Central memory CD8-positive, alpha-beta T cell (primary cell): ENCODE measurements around the gene PIGX.
A peak's percentile ranks its signal among the peaks of the same experiment; 100 is the strongest.

Experiments used
- ATAC-seq: fragments of 150-1000 bp; cut with Tn5 transposase; replicated peaks from 2 replicates; pipeline ENCODE4 v1.10.0; 2022; ENCODE audit warnings: mild to moderate bottlenecking, moderate FRiP score, moderate number of reproducible peaks; ENCODE audit not compliant: poor library complexity, severe bottlenecking; ENCODE audit errors: extremely low read depth
- DNase-seq, 2 donors: peaks; one replicate each; pipeline ENCODE4 v3.0.0; 2021; ENCODE audit warnings: low spot score in 2 of 2
- H3K27ac Mint-ChIP-seq: one replicate; pipeline ENCODE4 v1.8.0; 2022; ENCODE audit warnings: low read depth, mild to moderate bottlenecking, moderate library complexity, mixed read lengths
- H3K27me3 Mint-ChIP-seq: one replicate; pipeline ENCODE4 v1.8.0; 2022; ENCODE audit warnings: mixed read lengths
- H3K36me3 Mint-ChIP-seq: one replicate; pipeline ENCODE4 v1.8.0; 2022; ENCODE audit warnings: mild to moderate bottlenecking, moderate library complexity, mixed read lengths; ENCODE audit not compliant: insufficient read depth
- H3K4me1 Mint-ChIP-seq: one replicate; pipeline ENCODE4 v1.8.0; 2022; ENCODE audit warnings: mixed read lengths
- H3K4me3 Mint-ChIP-seq: one replicate; pipeline ENCODE4 v1.8.0; 2022; ENCODE audit warnings: mild to moderate bottlenecking, moderate library complexity, mixed read lengths
- H3K9me3 Mint-ChIP-seq: one replicate; pipeline ENCODE4 v1.8.0; 2022; ENCODE audit warnings: mixed read lengths

PIGX gene

DNA sequence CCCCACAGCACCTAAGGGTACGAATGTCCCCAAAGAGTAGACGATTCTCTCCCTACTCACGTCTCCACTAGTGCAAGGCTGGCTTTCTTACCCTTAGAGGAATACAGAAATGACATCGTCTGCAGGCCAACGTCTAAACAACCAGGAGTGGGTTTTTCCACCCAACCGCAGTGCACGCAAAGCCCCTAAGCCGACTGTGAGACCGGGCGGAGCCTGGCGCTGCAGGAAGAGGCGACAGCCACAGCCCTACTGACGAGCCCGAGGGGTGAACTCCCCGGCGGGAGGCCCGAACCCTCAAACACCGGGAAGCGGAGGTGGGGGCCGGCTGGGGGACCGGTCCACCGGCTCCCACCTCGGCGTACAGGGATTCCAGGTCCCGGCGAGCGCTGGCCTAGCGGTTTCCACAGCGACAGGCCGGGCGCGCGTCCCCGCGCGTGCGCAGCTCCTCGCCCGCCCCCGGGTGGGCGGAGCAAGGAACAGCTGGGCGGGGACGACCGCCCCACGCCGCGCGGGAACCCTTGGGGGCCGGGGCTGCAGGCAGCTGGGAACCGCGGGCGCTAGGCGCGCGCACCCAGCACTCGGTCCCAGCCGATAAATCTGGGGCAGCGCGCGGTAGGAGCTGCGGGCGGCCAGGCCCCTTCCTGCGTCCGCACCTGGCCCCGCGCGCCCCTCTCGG lies at the start of gene PIGX, which contains the start of gene CEP19:
PIGX (plus strand) TSS at position 540 of the 676 bp plus-strand sequence.
CEP19 (minus strand) TSS at position 413 of the 676 bp plus-strand sequence. CDS start 3,593 bp downstream, outside the sequence.
- H3K9me3 Mint-ChIP-seq, result no peaks in the 10 kb centered on the region
- DNase-seq (peak; percentile 84 to 94), ATAC-seq (peak; percentile 90)
- no peaks in the 10 kb centered on the region for H3K27me3 Mint-ChIP-seq
- H3K27ac Mint-ChIP-seq, result peak within 1 kb of the TSS; percentile 98
- peaks cover 24% of the 10 kb centered on the region for H3K4me1 Mint-ChIP-seq
- H3K4me3 Mint-ChIP-seq, result peak within 1 kb of the TSS; percentile 89
- peaks cover 12% of the 10 kb centered on the region for H3K36me3 Mint-ChIP-seq

DNA sequence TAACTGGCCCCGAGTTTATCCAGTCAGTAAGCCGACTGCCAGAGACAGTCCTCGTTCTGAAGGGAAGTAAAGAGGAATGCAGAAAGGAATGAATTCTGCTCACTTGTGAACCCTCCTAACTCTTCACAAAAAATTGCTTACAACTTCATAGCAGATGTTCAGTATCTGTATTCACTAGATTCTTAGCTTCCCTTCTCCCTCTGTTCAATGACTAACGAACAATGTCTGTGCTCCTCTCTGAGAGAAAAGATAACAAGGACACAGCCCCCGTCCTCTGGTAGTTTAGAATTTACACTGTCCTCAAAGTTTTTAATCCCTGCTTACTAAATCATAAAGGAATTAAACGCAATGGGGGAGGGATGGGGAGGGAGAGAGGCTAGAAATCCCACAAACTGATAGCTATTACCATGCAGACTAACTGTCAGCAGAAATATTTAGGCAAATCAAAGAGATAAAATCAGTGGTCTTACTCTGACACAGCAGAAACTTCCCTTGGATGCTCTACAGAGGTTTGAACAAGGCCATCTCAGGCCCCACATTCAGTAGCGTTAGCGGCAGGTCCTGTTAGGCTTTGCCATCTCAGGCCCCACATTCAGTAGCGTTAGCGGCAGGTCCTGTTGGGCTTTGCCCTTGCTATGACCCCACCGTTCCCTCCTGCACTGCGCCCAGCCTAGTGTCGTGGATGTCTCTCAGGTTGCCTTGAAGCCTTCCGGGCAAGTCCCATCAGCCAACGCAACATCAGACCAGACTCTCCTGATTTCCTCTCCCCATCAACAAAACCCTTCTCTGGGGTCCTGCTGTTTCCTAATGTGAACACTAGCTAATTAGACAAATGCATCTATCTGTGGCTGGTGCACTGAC lies 49.2 kb upstream of the PIGX start:
- no peaks in the 10 kb centered on the region for H3K27me3 Mint-ChIP-seq
- ATAC-seq, result no peak
- DNase-seq, result no peak
- H3K36me3 Mint-ChIP-seq, result peaks cover 26% of the 10 kb centered on the region
- H3K9me3 Mint-ChIP-seq, result no peaks in the 10 kb centered on the region
- H3K27ac Mint-ChIP-seq, result peak overlapping the region; percentile 14
- no peak overlapping the region for H3K4me3 Mint-ChIP-seq
- H3K4me1 Mint-ChIP-seq, result peaks cover 6% of the 10 kb centered on the region

DNA sequence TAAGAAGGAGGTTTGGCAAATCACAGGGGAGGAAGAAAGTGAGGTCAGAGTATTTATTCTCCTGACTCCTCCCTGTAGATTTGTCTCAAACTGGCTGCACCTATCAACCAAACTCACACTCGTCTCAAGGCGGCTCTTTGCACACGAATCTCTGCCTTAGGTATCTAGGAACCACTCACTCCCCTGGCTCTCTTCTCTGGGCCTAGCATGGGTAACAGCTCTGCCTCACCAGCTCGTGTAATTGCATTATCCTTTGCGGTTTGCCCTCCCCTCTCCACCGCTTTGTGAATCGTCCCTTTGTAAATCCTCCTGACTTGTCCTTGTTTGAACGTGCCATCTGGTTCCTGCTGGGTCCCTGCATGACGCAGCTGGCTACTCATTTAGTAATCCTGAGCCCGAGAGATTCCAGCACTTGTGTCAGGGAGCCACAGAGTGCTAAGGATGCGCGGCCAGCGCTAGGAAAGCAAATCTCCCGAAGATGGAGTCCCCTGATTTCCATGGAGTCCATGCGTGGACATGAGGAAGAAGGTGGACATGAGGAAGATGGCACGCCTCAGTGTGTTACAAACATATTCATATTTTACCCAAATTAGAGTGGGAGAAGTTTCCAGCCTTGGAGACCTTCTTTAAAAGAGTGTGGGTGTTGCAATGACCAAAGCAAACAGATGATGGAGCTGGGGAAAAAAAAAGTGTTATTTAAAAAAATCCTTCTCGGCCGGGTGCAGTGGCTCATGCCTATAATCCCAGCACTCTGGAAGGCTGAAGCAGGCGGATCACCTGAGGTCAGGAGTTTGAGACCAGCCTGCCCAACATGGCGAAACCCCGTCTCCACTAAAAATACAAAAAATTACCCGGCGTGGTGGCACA lies 45.9 kb upstream of the PIGX start:
- peaks cover 7% of the 10 kb centered on the region for H3K36me3 Mint-ChIP-seq
- H3K27ac Mint-ChIP-seq, result no peak overlapping the region
- no peak for DNase-seq
- no peak for ATAC-seq
- no peaks in the 10 kb centered on the region for H3K27me3 Mint-ChIP-seq
- peaks cover 14% of the 10 kb centered on the region for H3K4me1 Mint-ChIP-seq
- H3K4me3 Mint-ChIP-seq, result no peak overlapping the region
- no peaks in the 10 kb centered on the region for H3K9me3 Mint-ChIP-seq

DNA sequence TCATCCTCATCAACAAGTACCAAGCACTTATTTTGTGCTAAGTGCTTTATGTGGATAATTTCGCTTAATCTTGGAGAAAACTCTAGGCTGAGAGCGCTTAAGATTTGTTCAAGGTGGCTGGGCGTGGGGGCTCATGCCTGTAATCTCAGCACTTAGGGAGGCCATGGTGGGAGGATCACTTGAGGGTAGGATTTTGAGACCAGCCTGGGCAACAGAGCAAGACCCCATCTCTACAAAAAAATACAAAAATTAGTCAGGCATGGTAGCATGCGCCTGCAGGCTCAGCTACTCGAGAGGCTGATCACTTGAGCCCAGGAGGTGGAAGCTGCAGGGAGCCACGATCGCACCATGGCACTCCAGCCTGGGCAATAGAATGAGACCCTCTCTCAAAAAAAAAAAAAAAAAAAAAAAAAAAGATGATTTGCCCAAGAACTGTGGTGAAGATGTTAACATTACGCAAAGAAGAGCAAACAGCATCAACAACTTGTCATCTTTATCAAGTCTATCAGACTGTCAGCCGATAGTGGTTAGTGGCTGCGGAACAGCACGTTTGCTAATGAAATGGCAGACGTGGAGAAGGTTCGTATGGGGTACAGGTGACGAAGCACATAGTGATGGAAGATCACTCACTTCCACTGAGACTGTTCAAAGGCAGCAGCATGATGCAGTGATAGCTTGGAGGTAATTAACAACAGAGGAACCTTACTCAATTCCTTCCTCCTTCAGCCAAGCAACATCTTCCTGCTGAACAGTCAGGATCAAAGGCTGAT lies 44.9 kb upstream of the PIGX start:
- DNase-seq (no peak), ATAC-seq (peak; percentile 32)
- Mint-ChIP-seq H3K4me3 (no peak overlapping the region), H3K27ac (no peak overlapping the region), H3K9me3 (no peaks in the 10 kb centered on the region), H3K4me1 (peaks cover 14% of the 10 kb centered on the region), H3K36me3 (peaks cover 4% of the 10 kb centered on the region), H3K27me3 (no peaks in the 10 kb centered on the region)

DNA sequence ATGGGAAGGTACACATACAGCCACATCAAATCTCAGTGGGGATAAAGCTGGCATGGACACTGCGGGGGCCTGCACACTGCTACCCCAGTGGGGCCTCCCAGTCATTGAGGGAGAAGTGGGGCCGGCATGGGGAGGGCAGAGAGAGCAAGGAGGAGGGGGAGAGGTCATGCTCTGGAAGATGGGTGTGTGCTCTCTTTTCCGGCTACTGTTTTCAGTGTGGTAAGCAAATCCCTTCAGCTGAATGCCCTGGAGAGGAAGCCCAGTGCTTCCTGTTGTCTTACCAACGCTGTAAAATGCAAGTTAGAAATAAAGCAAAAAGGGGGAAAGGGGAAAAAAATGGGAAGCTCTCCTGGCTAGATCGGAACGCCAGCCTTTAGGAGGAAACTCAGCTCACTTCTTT lies 41.8 kb upstream of the PIGX start:
- no peaks in the 10 kb centered on the region for H3K9me3 Mint-ChIP-seq
- ATAC-seq (no peak), DNase-seq (no peak)
- peaks cover 14% of the 10 kb centered on the region for H3K4me1 Mint-ChIP-seq
- H3K27ac Mint-ChIP-seq, result peak overlapping the region; percentile 52
- H3K36me3 Mint-ChIP-seq, result peaks cover 4% of the 10 kb centered on the region
- H3K4me3 Mint-ChIP-seq, result peak overlapping the region; percentile 11
- H3K27me3 Mint-ChIP-seq, result no peaks in the 10 kb centered on the region

DNA sequence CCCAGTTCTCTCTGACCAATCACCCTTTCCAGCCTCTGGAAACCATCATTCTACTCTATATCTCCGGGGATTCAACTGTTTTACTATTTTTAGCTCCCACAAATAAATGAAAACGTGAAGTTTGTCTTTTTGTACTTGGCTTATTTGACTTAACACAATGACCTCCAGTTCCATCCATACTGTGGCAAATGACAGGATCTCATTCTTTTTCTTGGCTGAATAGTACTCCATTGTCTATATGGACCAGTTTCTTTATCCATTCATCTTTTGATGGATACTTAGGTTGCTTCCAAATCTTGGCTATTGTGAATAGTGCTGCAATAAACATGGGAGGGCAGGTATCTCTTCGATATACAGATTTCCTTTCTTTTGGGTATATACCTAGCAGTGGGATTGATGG lies 38.5 kb upstream of the PIGX start:
- Mint-ChIP-seq H3K4me3 (no peak overlapping the region), H3K36me3 (peaks cover 4% of the 10 kb centered on the region), H3K9me3 (no peaks in the 10 kb centered on the region), H3K27ac (no peak overlapping the region), H3K27me3 (no peaks in the 10 kb centered on the region), H3K4me1 (peaks cover 8% of the 10 kb centered on the region)
- DNase-seq (no peak), ATAC-seq (no peak)

DNA sequence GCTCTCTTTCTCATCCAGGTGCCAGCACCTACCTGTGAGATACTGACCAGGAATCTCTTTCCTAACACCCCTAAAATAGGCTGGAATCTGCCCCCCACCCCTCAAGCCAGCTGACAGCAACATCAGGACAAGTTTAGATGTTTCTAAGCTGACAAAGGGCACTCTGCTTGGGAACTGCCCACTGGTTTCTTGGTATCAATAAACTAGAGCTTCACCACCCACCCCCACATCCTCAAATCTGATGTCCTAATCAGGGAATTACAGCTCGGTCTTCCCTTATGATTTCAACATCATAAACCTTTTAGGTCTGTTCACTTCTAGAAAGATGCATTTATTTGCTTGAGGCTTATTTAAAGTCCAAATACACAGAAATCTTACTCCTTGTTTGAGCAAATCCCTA lies 34.8 kb upstream of the PIGX start:
- Mint-ChIP-seq H3K27ac (no peak overlapping the region), H3K27me3 (no peaks in the 10 kb centered on the region), H3K4me3 (no peak overlapping the region), H3K4me1 (no peaks in the 10 kb centered on the region), H3K9me3 (no peaks in the 10 kb centered on the region), H3K36me3 (no peaks in the 10 kb centered on the region)
- DNase-seq (no peak), ATAC-seq (no peak)

DNA sequence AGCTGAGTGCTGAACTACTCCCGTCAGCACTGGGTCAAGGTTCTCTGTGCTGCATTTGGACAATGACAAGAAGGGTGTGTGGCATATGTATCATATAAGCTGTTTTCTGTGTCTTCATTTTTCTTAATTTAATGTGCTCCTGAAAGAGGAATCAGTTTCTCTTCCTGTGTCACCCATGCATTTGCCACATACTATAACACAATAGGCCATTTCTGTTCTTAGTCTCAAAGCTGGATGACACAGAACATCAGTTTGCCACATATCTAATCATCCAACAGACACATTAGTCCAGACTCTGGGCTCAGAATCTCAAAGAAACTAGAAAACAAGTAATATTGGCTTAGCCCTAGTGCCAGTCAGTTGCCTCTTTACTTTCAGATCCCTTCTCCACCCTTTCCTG lies 34.2 kb upstream of the PIGX start:
- H3K4me3 Mint-ChIP-seq, result no peak overlapping the region

DNA sequence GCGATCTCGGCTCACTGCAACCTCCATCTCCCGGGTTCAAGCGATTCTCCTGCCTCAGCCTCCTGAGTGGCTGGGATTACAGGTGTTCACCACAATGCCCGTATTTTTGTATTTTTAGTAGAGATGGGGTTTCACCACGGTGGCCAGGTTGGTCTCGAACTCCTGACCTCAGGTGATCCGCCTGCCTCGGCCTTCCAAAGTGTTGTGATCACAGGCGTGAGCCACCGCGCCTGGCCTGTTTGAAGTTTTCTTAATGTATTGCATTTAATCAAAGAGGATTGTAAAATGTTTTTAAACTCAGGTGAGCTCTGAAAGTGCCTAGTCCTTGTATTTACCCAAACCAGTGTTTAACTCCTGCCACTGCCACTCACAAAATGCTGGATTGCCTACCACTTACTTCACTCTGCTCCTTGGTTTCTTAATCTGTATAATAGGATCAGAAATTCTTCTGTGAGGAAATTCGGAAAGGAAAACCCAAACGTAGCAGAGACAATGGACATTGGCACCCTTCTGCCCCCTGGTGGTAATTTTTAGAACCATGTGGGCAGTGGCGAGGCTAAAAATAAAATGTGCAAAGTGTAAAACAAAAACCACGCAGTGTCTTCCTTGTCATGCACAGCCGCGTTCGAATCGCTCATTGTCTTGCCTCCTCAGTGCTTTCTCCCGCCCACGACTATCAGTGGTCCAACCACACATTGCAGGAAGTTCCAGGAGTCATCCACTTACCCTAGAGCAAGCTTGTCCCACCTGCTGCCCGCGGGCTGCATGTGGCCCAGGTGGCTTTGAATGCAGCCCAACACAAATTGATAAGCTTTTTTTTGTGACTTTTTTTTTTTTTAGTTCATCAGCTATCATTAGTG lies 27.4 kb upstream of the PIGX start:
- no peaks in the 10 kb centered on the region for H3K36me3 Mint-ChIP-seq
- no peaks in the 10 kb centered on the region for H3K27me3 Mint-ChIP-seq
- H3K9me3 Mint-ChIP-seq, result no peaks in the 10 kb centered on the region
- peak; percentile 71 for ATAC-seq
- peak overlapping the region; percentile 61 for H3K4me3 Mint-ChIP-seq
- peak overlapping the region; percentile 4 for H3K27ac Mint-ChIP-seq
- H3K4me1 Mint-ChIP-seq, result peaks cover 15% of the 10 kb centered on the region
- peak; percentile 49 to 55 for DNase-seq

More for the DNA sequence above, 34.2 kb upstream of the PIGX start:
- no peaks in the 10 kb centered on the region for H3K9me3 Mint-ChIP-seq
- no peak for ATAC-seq
- no peak overlapping the region for H3K27ac Mint-ChIP-seq
- H3K4me1 Mint-ChIP-seq, result no peaks in the 10 kb centered on the region
- no peaks in the 10 kb centered on the region for H3K36me3 Mint-ChIP-seq
- DNase-seq, result no peak
- no peaks in the 10 kb centered on the region for H3K27me3 Mint-ChIP-seq

DNA sequence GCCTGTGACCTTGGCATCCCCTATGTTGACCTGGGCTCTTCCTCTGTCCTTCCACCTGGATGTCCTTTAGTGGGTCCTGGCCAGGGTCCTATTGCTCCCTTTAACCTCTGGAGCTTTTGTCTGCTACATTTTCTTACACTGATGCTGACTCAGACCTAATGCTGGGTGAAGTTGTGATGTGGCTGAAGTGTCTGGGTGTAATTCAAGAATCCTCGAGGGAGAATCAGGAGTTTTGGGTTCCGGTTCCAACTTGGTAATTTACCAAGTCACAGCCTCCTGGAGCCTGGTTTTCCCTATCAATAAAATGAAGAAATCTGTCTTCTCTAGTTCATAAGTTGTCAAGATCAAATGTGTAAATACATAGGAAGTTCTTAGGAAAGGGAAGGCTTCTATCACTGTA lies 25.7 kb upstream of the PIGX start:
- Mint-ChIP-seq H3K27me3 (no peaks in the 10 kb centered on the region), H3K9me3 (no peaks in the 10 kb centered on the region), H3K36me3 (no peaks in the 10 kb centered on the region), H3K4me1 (peaks cover 15% of the 10 kb centered on the region), H3K4me3 (no peak overlapping the region), H3K27ac (no peak overlapping the region)
- ATAC-seq, result no peak
- DNase-seq, result no peak

DNA sequence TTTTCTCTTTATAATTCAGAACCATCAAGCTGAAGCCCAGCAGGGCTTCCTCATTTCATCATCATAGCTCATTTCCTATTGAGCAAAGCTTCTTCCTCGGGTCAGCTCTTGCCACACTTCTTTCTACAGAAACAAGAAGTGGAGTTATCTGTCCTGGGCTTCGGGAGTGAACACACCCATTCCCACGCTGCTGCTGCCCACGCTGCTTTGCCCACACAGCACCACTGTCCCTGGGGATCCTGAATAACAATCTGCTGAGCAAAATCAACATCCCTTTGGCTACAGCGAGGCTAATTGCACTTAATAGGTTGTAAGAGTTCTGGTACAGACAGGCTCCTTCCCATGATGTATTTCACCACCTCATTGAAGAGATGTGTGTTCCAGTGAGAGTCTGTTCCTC lies 23.8 kb upstream of the PIGX start:
- Mint-ChIP-seq H3K36me3 (no peaks in the 10 kb centered on the region), H3K27me3 (no peaks in the 10 kb centered on the region), H3K4me1 (peaks cover 15% of the 10 kb centered on the region), H3K9me3 (no peaks in the 10 kb centered on the region), H3K4me3 (no peak overlapping the region), H3K27ac (no peak overlapping the region)
- ATAC-seq (no peak), DNase-seq (no peak)
